ENCODE measurements around the gene ZCWPW2. TPM values are rescaled to one million over a fixed set of nuclear protein-coding genes. Genes with fewer than 3 reads are reported as not detected.

The ZCWPW2 gene
- total RNA-seq, 1 donor from 2014 or later: 1.0 TPM

- no peak for DNase-seq
Measured at GRCh38 chr3:28386049-28386448, 37.5 kb downstream of the ZCWPW2 start.

GRCh38 chr3:28388978-28389377 is 40.5 kb downstream of the ZCWPW2 start:
- no peak for DNase-seq

- no peak for DNase-seq
Measured at GRCh38 chr3:28399206-28399605, 50.7 kb downstream of the ZCWPW2 start.

- DNase-seq: no peak
Measured at GRCh38 chr3:28406241-28406640, 57.7 kb downstream of the ZCWPW2 start.

GRCh38 chr3:28449398-28449797 is 100.9 kb downstream of the ZCWPW2 start:
- DNase-seq: no peak

GRCh38 chr3:28462866-28463265 is 114.3 kb downstream of the ZCWPW2 start:
- DNase-seq: no peak

- DNase-seq: no peak
Measured at GRCh38 chr3:28467414-28467813, 118.9 kb downstream of the ZCWPW2 start.

- peak; percentile 70 for DNase-seq
Measured at GRCh38 chr3:28476194-28476593, 127.7 kb downstream of the ZCWPW2 start.

GRCh38 chr3:28476764-28477163 is 128.2 kb downstream of the ZCWPW2 start:
- DNase-seq: no peak

GRCh38 chr3:28485164-28485563 is 136.6 kb downstream of the ZCWPW2 start:
- DNase-seq: no peak

GRCh38 chr3:28495301-28495700 is 146.8 kb downstream of the ZCWPW2 start:
- no peak for DNase-seq

- DNase-seq: no peak
Measured at GRCh38 chr3:28502397-28502937, 153.9 kb downstream of the ZCWPW2 start.

GRCh38 chr3:28504976-28505375 is 156.5 kb downstream of the ZCWPW2 start:
- peak; percentile 7 for DNase-seq

GRCh38 chr3:28521663-28522062 is 173.1 kb downstream of the ZCWPW2 start:
- DNase-seq: no peak

GRCh38 chr3:28542351-28542750 is 193.8 kb downstream of the ZCWPW2 start:
- no peak for DNase-seq

GRCh38 chr3:28544236-28544635 is 195.7 kb downstream of the ZCWPW2 start:
- no peak for DNase-seq

GRCh38 chr3:28544831-28545230 is 196.3 kb downstream of the ZCWPW2 start:
- no peak for DNase-seq

- no peak for DNase-seq
Measured at GRCh38 chr3:28547677-28548076, 199.2 kb downstream of the ZCWPW2 start.

- no peak for DNase-seq
Measured at GRCh38 chr3:28553175-28553574, 204.7 kb downstream of the ZCWPW2 start.

- no peak for DNase-seq
Measured at GRCh38 chr3:28556195-28556594, 207.7 kb downstream of the ZCWPW2 start.

- peak; percentile 31 for DNase-seq
Measured at GRCh38 chr3:28564211-28564610, 215.7 kb downstream of the ZCWPW2 start.

- DNase-seq: no peak
Measured at GRCh38 chr3:28569357-28569756, 220.8 kb downstream of the ZCWPW2 start.

GRCh38 chr3:28574036-28574435 is 225.5 kb downstream of the ZCWPW2 start:
- no peak for DNase-seq

- DNase-seq: peak; percentile 55
Measured at GRCh38 chr3:28575100-28575745, 226.7 kb downstream of the ZCWPW2 start.
